Measurements from ENCODE around the gene BCL2L14.

BCL2L14 gene

GRCh38 chr12:12070674-12071656 lies at the start of gene BCL2L14:
TSS of gene BCL2L14 (plus strand) at chr12:12070939. CDS start at chr12:12079306, 8,367 bp downstream.
- peak within 1 kb of the TSS in 3 of 7 experiments; percentile 11 to 30 (median 20) for H3K4me3 ChIP-seq
- peak within 1 kb of the TSS in 2 of 21 experiments; percentile 50 to 68 for H3K27ac ChIP-seq

DNA sequence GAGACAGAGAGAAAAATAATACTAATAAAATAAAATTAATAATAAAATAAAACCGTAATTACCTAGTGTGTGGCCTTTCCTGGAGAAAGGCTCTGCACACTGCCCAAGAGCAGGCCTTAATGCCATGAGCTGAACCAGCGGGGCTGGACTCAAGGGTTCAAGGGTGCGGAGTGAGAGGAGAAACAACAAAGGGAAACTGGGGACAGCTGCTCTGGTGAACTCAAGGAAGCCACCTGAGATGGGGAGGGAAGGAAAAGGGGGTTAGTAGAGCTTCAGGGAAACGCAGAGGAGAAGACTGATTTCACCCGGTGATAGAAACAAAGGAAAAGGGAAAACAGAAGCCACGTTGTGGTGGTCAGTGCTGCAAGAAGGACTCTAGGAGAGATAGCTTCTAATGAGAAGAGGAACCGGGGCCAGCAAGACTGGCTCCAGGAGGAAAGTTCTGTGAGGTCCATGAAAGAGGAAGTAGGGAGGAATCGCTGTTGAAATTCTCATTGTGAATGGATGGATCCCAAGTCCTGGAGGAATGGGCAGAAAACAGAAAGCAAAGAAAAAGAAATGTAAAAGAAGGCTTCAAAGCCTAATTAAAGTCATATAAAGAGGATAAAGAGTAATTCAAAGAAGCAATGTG lies 48.3 kb upstream of the BCL2L14 start:
- Histone ChIP-seq H3K27ac (no peak overlapping the region), H3K4me3 (no peak overlapping the region)

DNA sequence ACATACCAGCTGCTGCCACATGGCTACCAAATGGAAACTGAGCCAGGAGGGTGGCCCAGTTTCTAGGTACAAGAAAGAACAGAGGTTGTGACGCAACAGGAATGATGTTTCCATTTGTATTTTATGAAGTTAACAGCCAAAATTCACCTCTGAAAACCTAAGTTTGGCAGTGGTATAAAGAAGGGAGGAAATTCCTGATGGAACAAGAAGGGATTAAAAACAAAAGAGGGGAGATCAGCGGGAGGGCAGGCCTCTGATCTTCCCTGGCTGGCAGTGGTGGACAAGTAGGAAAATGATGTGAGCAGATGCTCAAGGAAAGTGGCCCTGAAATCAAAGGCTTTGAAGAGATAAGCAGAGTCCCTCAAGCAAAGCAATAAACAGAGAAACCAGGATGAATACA lies 47.3 kb upstream of the BCL2L14 start:
- Histone ChIP-seq H3K27ac (peak overlapping the region in 1 of 21 experiments; percentile 0), H3K4me3 (no peak overlapping the region)

- no peak overlapping the region for H3K4me3 ChIP-seq
- H3K27ac ChIP-seq = peak overlapping the region in 3 of 21 experiments; percentile 6 to 79 (median 52)
These were observed 45.6 kb upstream of the BCL2L14 start for GRCh38 chr12:12024911-12025682.

GRCh38 chr12:12025799-12026386 lies 44.8 kb upstream of the BCL2L14 start:
- no peak overlapping the region for H3K4me3 ChIP-seq
- peak overlapping the region in 2 of 21 experiments; percentile 52 to 79 for H3K27ac ChIP-seq

DNA sequence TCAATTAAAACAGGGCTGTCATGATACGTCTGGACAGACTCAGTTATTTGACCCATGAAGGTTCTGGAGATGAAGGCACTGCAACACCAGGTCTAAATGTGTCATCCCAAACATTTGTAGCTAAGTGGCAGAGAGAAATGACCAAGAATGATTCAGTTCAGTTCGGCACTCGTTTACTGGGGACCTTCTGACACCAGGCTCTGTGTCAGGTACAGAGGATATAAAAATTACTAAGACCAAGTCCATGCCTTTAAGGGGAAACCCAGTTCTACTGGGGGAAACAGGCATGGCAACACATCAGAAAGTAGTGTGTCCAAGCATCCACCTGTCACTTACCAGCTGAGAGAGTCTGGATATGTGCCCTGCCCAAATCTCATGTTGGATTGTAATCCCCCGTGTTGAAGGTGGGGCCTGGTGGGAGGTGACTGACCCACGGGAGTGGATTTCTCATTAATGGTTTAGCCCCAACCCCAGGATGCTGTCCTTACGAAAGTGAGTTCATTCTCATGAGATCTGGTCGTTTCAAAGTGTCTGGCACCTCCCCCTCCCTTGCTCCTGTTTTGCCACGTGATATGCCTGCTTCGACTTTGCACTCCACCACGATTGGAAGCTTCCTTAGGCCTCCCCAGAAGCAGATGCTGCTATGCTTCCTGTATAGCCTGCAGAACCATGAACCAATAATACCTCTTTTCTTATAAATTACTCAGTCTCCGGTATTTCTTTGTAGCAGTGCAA lies 41.9 kb upstream of the BCL2L14 start:
- H3K4me3 ChIP-seq = no peak overlapping the region
- no peak overlapping the region for H3K27ac ChIP-seq

GRCh38 chr12:12029653-12030052 lies 41.1 kb upstream of the BCL2L14 start:
- H3K27ac ChIP-seq = peak overlapping the region in 1 of 21 experiments; percentile 14
- no peak overlapping the region for H3K4me3 ChIP-seq

GRCh38 chr12:12032260-12032791 lies 38.4 kb upstream of the BCL2L14 start:
- Histone ChIP-seq H3K27ac (peak overlapping the region in 16 of 21 experiments; percentile 41 to 83 (median 74)), H3K4me3 (peak overlapping the region in 3 of 7 experiments; percentile 10 to 36 (median 32))

DNA sequence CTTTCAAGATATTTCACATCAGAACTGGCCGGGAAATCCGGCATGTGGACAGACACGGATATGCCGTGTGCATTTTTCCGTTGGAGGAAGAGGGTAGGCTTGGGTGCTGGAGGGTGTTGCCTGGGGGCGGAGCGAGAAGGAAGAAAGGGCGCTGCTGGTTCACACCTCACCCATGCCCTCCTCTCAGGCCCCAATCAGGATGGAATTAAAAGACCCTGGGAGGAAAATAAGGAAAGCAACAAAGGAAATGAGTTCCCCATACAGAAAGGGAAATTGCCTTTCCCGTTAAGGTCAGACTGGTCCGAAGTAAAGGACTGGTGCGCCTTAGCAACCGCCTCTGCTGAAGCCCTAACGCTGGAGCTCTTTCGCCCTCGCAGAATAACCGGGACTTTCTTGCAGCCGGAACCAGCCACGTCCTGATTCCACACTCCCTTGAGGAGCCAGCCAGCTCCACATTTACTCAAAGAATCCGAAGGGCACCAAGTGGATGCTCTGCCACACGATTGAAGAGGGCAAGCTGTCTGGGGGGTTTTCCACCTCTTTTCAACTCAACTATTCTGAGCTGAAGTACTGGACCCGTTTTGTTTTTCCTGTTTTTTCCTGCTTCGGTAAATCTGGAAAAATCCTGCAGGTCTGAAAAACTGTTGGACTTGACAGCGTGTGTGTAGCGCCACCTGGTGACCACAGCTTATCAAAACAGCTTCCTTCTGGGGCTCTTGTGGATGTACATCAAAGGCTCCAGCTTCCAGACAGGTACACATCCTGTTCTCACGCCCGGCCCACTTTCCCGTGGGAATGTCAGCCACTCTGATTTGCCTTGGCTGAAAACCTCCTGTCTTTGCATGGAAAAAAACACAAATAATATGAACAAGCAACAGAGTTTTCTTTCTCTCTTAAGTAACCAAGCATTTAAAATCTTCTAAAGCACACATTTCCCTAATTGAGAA lies 37.6 kb upstream of the BCL2L14 start:
- Histone ChIP-seq H3K4me3 (peak overlapping the region; percentile 10 to 36 (median 29)), H3K27ac (peak overlapping the region in 19 of 21 experiments; percentile 41 to 83 (median 73))

DNA sequence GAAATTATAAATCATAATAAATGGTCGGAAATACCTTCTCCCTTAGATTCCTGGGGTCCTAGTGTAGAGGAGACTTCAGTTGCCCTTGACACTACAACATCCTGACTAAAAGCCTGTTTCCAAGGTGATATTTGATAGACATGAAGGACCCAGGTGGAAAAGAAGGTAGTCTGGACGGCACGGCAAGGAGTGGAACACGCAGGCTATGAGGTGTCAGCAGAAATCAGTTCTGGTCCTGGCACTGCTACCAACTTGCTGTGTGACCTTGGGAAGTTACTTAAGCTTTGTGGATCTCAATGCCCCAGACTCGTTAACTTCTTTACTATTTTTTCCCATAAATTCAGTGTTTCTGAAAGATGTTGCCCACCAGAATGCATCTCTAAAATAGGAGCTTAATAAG lies 36.9 kb upstream of the BCL2L14 start:
- Histone ChIP-seq H3K4me3 (no peak overlapping the region), H3K27ac (no peak overlapping the region)

GRCh38 chr12:12034344-12034743 lies 36.4 kb upstream of the BCL2L14 start:
- H3K27ac ChIP-seq = no peak overlapping the region

DNA sequence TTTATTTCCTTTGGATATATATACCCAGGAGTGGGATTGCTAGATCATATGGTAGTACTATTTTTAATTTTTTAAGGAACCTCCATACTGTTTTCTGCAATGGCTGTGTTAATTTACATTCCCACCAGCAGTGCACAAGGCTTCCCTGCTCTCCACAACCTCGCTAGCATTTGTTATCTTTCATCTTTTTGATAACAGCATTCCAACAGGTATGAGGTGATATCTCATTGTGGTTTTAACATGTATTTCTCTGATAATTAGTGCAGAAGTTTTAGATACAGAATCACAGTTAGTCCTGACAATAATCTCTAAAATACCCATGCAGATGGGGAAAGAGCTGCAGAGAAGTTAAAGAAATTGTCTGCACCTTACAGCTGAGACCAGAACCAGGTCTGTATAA lies 35.5 kb upstream of the BCL2L14 start:
- Histone ChIP-seq H3K4me3 (no peak overlapping the region), H3K27ac (no peak overlapping the region)

More at GRCh38 chr12:12034344-12034743, 36.4 kb upstream of the BCL2L14 start:
- no peak overlapping the region for H3K4me3 ChIP-seq

- H3K4me3 ChIP-seq = no peak overlapping the region
- H3K27ac ChIP-seq = no peak overlapping the region
These were observed 33.8 kb upstream of the BCL2L14 start for GRCh38 chr12:12036901-12037300.

GRCh38 chr12:12039897-12040296 lies 30.8 kb upstream of the BCL2L14 start:
- no peak overlapping the region for H3K27ac ChIP-seq

DNA sequence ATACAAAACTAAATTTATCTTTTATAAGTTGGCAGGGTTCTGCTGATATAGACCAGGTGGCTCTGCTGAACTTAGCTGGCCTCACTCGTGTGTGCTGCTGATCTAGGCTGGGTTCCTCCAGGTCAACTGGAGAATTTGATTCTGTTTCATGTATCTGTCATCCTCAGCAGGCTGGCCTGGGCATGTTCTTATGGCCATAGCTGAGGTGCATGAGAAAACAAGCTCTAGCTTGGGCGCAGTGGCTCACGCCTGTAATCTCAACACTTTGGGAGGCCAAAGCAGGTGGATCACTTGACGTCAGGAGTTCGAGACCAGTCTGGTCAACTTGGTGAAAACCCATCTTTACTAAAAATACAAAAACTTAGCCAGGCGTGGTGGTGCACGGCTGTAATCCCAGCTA lies 24.3 kb upstream of the BCL2L14 start:
- Histone ChIP-seq H3K27ac (no peak overlapping the region), H3K4me3 (no peak overlapping the region)

More at GRCh38 chr12:12039897-12040296, 30.8 kb upstream of the BCL2L14 start:
- no peak overlapping the region for H3K4me3 ChIP-seq

GRCh38 chr12:12047682-12048081 lies 23.1 kb upstream of the BCL2L14 start:
- Histone ChIP-seq H3K27ac (no peak overlapping the region), H3K4me3 (no peak overlapping the region)

DNA sequence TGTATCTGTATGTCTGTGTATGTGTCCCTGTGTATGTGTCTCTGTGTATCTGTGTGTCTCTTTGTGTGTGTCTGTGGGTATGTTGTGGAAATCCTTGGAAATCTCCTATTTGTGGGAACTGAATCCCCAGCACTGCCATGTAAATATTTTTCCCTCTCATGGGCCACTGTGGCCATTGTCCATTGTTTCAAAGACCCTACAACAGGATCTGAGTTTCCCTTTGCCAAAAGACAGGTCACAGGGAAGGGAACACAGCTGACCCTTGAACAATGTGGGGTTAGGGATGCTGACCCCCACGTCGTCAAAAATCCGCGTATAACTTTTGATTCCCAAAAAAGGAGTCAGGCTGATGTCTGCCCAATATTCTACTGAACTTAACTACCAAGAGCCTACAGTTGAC lies 22.5 kb upstream of the BCL2L14 start:
- H3K27ac ChIP-seq = no peak overlapping the region
- no peak overlapping the region for H3K4me3 ChIP-seq
